ENCODE results near the gene ST8SIA5.

The ST8SIA5 gene

DNA sequence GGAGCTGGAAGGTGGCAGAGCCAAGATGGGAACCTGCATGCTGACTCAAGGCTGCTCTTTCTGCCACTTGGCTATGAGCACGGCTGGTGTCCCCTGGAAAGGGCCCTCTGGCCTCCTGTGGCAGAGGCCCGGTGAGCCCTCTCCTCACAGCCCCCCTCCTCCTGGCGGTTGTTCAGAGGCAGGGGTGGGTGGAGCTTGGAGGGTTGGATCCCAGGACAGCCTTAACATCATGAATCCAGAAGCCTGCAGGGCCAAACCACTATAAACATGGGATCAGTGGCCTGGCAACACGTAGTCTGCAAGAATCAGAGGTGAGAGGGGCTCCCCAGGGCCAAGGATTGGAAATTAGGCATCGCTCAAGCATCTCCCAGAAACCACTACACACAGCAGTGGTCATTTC, 51.3 kb downstream of the ST8SIA5 start:
- TF ChIP-seq, protein P1, sequence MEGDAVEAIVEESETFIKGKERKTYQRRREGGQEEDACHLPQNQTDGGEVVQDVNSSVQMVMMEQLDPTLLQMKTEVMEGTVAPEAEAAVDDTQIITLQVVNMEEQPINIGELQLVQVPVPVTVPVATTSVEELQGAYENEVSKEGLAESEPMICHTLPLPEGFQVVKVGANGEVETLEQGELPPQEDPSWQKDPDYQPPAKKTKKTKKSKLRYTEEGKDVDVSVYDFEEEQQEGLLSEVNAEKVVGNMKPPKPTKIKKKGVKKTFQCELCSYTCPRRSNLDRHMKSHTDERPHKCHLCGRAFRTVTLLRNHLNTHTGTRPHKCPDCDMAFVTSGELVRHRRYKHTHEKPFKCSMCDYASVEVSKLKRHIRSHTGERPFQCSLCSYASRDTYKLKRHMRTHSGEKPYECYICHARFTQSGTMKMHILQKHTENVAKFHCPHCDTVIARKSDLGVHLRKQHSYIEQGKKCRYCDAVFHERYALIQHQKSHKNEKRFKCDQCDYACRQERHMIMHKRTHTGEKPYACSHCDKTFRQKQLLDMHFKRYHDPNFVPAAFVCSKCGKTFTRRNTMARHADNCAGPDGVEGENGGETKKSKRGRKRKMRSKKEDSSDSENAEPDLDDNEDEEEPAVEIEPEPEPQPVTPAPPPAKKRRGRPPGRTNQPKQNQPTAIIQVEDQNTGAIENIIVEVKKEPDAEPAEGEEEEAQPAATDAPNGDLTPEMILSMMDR (IDR thresholded peaks at IDR 0.05; ENCODE audit: insufficient read depth, low read depth, low read length, missing control alignments): no peak
- no peak for DNase-seq (ENCODE audit: low read depth)
- no peak overlapping the region for H3K4me3 ChIP-seq (ENCODE audit: low read depth, low read length)

GRCh38 chr18:46704816-46705215, 52.0 kb downstream of the ST8SIA5 start:
- no peak for DNase-seq (ENCODE audit: low read depth)
- TF ChIP-seq, protein P1 (IDR thresholded peaks at IDR 0.05; ENCODE audit: insufficient read depth, low read depth, low read length, missing control alignments): no peak
- H3K4me3 ChIP-seq (ENCODE audit: low read depth, low read length): no peak overlapping the region

DNA sequence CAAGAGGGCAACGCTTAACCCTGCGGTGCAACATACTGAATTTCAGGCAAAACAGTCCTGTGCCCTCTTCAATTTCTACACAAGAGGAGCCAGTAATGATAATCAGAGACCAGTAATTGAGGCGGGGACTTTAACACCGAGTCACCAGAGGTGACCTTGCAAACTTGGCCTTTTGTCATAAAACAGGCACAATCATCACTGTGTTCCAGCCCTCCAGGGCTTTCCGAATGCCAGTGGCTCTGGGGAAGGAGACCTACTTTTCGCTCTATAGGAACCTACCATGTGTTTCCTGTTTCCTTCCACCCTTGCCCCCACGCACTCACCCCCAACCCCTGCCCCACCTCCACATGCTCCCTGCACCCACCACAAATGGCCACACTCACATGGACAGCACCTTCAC, 52.7 kb downstream of the ST8SIA5 start:
- DNase-seq (ENCODE audit: low read depth): no peak
- H3K4me3 ChIP-seq (ENCODE audit: low read depth, low read length): no peak overlapping the region
- TF ChIP-seq, protein P1 (IDR thresholded peaks at IDR 0.05; ENCODE audit: insufficient read depth, low read depth, low read length, missing control alignments): no peak

DNA sequence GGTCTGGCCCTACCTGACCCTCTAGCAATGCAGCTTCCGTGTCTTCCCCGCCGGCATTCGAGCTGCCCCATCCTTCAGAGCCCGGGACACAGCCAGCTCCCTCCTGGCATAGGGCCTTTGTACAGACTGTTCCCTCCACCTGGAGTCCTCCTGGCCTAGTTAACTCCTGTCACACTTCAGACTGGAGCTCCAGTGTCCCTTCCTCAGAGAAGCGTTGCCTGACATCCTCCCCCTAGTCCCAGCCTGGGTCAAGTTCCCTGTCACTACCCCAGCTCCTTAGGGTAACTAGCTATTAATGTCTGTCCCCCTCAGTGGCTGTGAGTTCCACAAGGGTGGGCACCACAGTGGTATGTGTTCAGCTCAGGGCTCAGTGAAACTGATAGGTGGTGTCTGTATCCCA, 54.4 kb downstream of the ST8SIA5 start:
- no peak overlapping the region for H3K4me3 ChIP-seq (ENCODE audit: low read depth, low read length)
- TF ChIP-seq, protein P1 (IDR thresholded peaks at IDR 0.05; ENCODE audit: insufficient read depth, low read depth, low read length, missing control alignments): no peak
- DNase-seq (ENCODE audit: low read depth): no peak

DNA sequence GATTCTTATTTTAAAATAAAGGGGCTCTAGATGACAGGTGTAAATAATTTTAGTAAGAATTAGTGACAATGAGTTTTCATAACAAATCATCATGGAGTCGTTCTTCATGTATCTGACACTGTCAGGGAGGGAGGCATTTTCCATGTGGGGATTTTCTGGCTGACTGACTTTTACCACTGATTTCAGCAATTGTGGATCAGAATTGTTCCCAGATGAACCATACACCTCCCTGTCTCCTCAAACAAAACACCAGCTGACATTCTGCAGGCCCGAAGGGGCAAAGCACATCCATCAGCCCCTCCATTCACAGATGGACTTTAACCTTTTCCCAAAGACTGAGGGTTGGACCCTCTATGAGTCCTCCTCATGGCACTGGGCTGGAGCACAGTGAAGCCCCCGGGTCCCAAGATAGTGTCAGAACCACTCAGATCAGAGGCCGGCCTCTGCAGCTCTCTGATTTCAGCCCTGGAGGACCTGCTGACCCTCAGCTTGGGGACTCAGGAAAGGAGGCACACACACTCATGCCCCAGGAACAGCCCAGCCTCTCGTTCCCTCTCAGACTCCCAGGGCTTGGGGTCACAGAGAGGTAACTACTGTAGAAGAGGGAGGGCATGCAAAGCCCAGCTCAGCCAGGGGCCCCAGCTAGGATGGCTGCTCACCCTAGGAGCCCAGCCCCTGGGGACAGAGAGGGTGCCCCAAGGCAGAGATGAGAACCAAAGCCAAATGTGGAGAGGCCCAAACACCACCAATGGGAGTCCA, 56.6 kb downstream of the ST8SIA5 start:
- H3K4me3 ChIP-seq (ENCODE audit: low read depth, low read length): no peak overlapping the region
- TF ChIP-seq, protein P1 (IDR thresholded peaks at IDR 0.05; ENCODE audit: insufficient read depth, low read depth, low read length, missing control alignments): no peak
- DNase-seq (ENCODE audit: low read depth): no peak

DNA sequence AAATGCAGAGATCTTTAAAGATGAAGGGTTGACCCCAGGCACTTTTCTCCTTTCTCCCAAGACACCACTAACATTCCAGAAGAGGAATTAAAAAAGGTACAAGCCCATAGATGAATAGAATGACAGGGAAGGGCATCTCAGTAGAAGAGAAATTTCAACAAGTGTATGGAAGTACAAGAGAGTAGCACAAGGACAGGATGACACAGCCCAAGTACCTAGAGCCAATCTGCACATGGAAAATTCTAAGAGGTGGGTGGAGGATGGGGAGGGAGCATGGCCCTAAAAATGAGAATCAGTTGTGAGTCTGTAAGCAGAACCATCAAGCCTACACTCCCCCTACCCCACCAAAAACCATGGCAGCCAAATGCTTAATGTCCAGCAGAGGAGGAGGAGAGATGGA, 60.2 kb downstream of the ST8SIA5 start:
- DNase-seq (ENCODE audit: low read depth): no peak
- TF ChIP-seq, protein P1 (IDR thresholded peaks at IDR 0.05; ENCODE audit: insufficient read depth, low read depth, low read length, missing control alignments): no peak
- H3K4me3 ChIP-seq (ENCODE audit: low read depth, low read length): no peak overlapping the region

- H3K4me3 ChIP-seq (ENCODE audit: low read depth, low read length): no peak overlapping the region
- no peak for DNase-seq (ENCODE audit: low read depth)
- TF ChIP-seq, protein P1 (IDR thresholded peaks at IDR 0.05; ENCODE audit: insufficient read depth, low read depth, low read length, missing control alignments): no peak
These were observed 60.6 kb downstream of the ST8SIA5 start for GRCh38 chr18:46696268-46696667.

Data from GM12865 (cell line).